ENCODE results near the gene SGIP1.

GRCh38 chr1:66575739-66576138, 41.8 kb downstream of the SGIP1 start:
- no peak for TF ChIP-seq CTCF (IDR thresholded peaks at IDR 0.05)
- TF ChIP-seq POLR2A (IDR thresholded peaks at IDR 0.05): no peak
- TF ChIP-seq EP300 (IDR thresholded peaks at IDR 0.05): no peak
